Right ventricle myocardium superior (tissue), 1 donor: ENCODE results near the gene DOK7. TPM values are rescaled to one million over a fixed set of nuclear protein-coding genes. Genes with fewer than 3 reads are reported as not detected.
"Not testable (repeated sequence)": the region's sequence is repeated elsewhere in the genome, so short reads cannot be mapped to it uniquely, and the experiment has no call there.

Experiments used
- ATAC-seq: fragments of 200-7000 bp; cut with Tn5 transposase; one replicate; pipeline ENCODE4 v1.9.1; 2020; ENCODE audit warnings: mild to moderate bottlenecking; ENCODE audit not compliant: poor library complexity
- DNase-seq: peaks from one replicate; pipeline ENCODE4 v3.0.0-alpha.2; 2020
- intact Hi-C: fragments of 100-400 bp; cut with DNase I; formaldehyde crosslinking; loops from one replicate; pipeline ENCODE4 v1.11.2; 2022
- total RNA-seq: library from RNA; stranded (reverse); fragmentation: NEBNext Ultra II Directional; extraction: Animal tissue kit (Norgen Biotek cat#: 25700); gene quantifications from one replicate; pipeline ENCODE4 v1.2.1, GENCODE V29; 2021
- donor health status: DM: no; HTN: yes; CAD: no; lungs with severe emphysema.

Gene DOK7
- total RNA-seq, 1 donor from 2014 or later, result 33.7 TPM

DNA sequence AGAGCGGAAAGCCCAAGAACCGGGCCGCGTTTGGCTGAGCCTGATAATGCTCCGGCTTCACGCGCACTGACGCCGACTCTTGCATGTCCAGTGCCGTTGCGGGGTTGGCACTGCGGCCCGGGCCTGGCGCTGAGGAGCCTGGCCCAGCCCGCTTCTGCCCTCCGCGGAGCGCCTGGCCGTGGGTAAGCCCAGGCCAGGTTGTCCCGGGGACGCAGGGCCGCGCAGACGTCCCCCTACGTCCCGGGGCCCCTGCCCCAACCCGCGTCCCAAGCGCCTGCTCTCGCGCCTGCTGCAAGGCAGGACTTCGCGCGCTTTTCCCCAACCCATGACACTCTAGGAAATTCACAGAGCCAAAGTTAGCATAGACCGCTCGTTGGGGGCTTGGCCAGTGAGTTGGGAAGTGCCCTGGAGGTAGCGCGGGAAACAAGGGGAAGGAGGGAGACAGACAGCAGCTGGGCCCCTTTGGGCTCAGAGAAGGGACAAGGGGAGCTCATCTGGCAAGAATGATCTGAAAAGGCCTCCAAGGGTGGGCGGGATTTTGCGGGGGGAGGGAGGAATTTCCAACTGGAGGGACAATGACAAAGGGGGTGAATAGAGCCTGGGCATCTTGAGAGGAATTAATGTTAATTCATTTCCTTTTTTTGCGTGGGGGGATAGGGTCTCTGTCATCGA lies 69.8 kb downstream of the DOK7 start:
- no peak for DNase-seq
- peak; percentile 58 for ATAC-seq
- intact Hi-C loops, result no loop called here

DNA sequence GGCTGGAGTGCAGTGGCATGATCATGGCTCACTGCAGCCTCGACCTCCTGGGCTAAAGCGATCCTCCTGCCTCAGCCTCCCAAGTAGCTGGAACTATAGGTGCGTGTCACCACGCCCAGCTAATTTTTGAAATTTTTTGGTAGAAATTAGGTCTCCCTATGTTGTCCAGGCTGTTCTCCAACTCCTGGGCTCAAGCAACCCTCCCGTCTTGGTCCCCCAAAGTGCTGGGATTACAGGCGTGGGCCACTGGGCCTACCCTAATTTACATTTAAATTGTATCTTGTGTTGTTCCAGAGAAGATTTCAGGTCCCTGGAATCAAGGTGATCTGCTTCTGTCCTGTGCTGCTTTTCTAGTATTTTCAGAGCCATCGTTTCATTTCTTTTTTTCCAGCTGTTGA lies 70.3 kb downstream of the DOK7 start:
- DNase-seq, result no peak
- intact Hi-C loops, result no loop called here
- ATAC-seq, result no peak

DNA sequence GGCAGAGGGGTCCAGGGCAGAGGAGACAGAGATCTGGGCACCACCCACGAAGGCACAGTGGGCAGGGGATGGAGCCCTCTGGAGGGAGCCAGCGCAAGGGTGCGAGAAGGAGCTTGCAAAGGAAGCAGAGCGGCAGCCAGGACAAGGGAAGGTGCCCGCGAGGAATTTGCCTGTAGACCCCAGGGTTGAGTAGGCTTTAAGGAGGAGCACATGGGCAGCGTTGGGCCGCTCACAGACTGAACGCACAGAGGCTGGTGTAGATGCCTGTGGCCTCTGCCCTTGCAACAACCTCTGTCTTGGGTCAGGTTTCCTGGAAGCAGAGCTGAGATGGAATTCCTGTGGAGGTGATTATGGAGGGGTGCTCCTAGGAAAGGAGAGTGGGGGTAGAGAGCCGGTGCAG lies 72.7 kb downstream of the DOK7 start:
- intact Hi-C loops, ATAC-seq, DNase-seq: not testable (repeated sequence)

DNA sequence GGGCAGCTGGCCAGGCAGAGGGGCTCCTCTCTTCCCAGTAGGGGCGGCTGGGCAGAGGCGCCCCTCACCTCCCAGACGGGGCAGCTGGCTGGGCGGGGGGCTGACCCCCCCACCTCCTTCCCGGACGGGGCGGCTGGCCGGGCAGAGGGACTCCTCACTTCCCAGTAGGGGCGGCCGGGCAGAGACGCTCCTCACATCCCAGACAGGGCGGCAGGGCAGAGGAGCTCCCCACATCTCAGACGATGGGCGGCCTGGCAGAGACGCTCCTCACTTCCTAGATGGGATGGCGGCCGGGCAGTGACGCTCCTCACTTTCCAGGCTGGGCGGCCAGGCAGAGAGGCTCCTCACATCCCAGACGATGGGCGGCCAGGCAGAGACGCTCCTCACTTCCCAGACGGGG lies 75.8 kb downstream of the DOK7 start:
- intact Hi-C loops, DNase-seq, ATAC-seq: not testable (repeated sequence)

DNA sequence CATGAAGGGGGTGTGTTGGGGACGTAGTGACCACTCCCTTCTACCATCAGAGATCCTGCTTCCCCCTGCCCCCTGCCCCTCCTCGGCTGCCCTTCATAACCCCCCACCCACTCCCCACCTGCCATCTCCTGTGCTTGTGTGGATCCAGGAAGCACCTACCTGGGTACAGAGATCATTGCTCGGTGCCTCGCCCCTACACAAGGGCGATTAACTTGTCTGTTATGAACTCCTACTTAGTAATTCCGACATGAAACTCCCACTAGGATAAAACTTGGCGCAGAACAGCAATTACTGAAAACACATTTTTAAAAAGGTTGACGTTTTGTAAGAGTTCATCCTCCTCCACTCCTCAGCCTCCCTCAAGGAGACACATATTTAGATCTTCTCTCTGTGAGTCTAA lies 80.3 kb downstream of the DOK7 start:
- DNase-seq, intact Hi-C loops, ATAC-seq: not testable (repeated sequence)

Other genes with a start within 250 kb of the DOK7 start
- 0.54 TPM for gene MSANTD1, start 214.1 kb upstream of the DOK7 start, total RNA-seq
- gene RGS12, start 170.3 kb upstream of the DOK7 start, total RNA-seq, result 15.8 TPM
- 1.9 TPM for gene HGFAC, start 21.3 kb upstream of the DOK7 start, total RNA-seq
- 280 TPM for gene LRPAP1, start 69.1 kb downstream of the DOK7 start, total RNA-seq